MM.1S (cell line): ENCODE data around the gene TMCO4.
"Not testable (repeated sequence)": the region's sequence is repeated elsewhere in the genome, so short reads cannot be mapped to it uniquely, and the experiment has no call there.

Experiments
- DNase-seq: peaks from one replicate; pipeline ENCODE4 v3.0.0-alpha.2; 2015
- H2AFZ ChIP-seq: fragments of 300-600 bp; sonication (generic); 2 replicates; pipeline ENCODE4 v1.6.0; 2016; ENCODE audit warnings: antibody characterized with exemption, low read length
- H3F3A ChIP-seq: fragments of 300-600 bp; sonication (generic); 2 replicates; pipeline ENCODE4 v1.6.1; 2016; ENCODE audit warnings: mild to moderate bottlenecking, antibody characterized with exemption, low read length, moderate library complexity, mixed read lengths; ENCODE audit not compliant: insufficient read depth
- H3K27ac ChIP-seq: fragments of 300-600 bp; sonication (generic); 2 replicates; pipeline ENCODE4 v1.5.1; 2016; ENCODE audit warnings: mild to moderate bottlenecking, low read length
- H3K27me3 ChIP-seq: fragments of 300-600 bp; sonication (generic); replicated peaks from 2 replicates; pipeline ENCODE4 v1.6.0; 2016; ENCODE audit warnings: low read length; ENCODE audit not compliant: insufficient read depth
- H3K36me3 ChIP-seq: fragments of 300-600 bp; sonication (generic); replicated peaks from 2 replicates; pipeline ENCODE4 v1.6.1; 2016; ENCODE audit warnings: mild to moderate bottlenecking, low read length, mixed read lengths; ENCODE audit not compliant: insufficient read depth
- H3K4me1 ChIP-seq: fragments of 300-600 bp; sonication (generic); 2 replicates; pipeline ENCODE4 v1.6.1; 2016; ENCODE audit warnings: low read length, mixed read lengths
- H3K4me2 ChIP-seq: fragments of 300-600 bp; sonication (generic); 2 replicates; pipeline ENCODE4 v1.6.0; 2016; ENCODE audit warnings: low read depth, low read length
- H3K4me3 ChIP-seq: fragments of 300-600 bp; sonication (generic); 2 replicates; pipeline ENCODE4 v1.5.1; 2016; ENCODE audit warnings: low read length, mixed read lengths
- H3K79me2 ChIP-seq: fragments of 300-600 bp; sonication (generic); 2 replicates; pipeline ENCODE4 v1.6.1; 2016; ENCODE audit warnings: mixed run types, low read length, mixed read lengths
- H3K9ac ChIP-seq: fragments of 300-600 bp; sonication (generic); 2 replicates; pipeline ENCODE4 v1.6.1; 2016; ENCODE audit warnings: low read length, mixed read lengths
- H3K9me2 ChIP-seq: fragments of 300-600 bp; sonication (generic); replicated peaks from 2 replicates; pipeline ENCODE4 v1.6.1; 2016; ENCODE audit warnings: mild to moderate bottlenecking, low read length, mixed read lengths; ENCODE audit not compliant: insufficient read depth
- H3K9me3 ChIP-seq: fragments of 300-600 bp; sonication (generic); replicated peaks from 2 replicates; pipeline ENCODE4 v1.6.1; 2016; ENCODE audit warnings: mild to moderate bottlenecking, low read length, mixed read lengths; ENCODE audit not compliant: insufficient read depth
- H4K20me1 ChIP-seq: fragments of 300-600 bp; sonication (generic); 2 replicates; pipeline ENCODE4 v1.6.1; 2016; ENCODE audit warnings: mild to moderate bottlenecking, low read length, moderate library complexity, mixed read lengths; ENCODE audit not compliant: insufficient read depth
- CTCF ChIP-seq: fragments of 300-600 bp; sonication (generic); IDR thresholded peaks from 2 replicates; pipeline ENCODE4 v1.5.1; 2016; ENCODE audit warnings: antibody characterized with exemption, low read length, mixed read lengths
- EZH2 ChIP-seq: fragments of 300-600 bp; sonication (generic); optimal IDR thresholded peaks from 2 replicates; pipeline ENCODE3; 2017; ENCODE audit warnings: low read depth, mild to moderate bottlenecking, antibody characterized with exemption, low read length, mixed read lengths
- EZH2phosphoT487 ChIP-seq: fragments of 300-600 bp; sonication (generic); IDR thresholded peaks from 2 replicates; pipeline ENCODE4 v1.6.1; 2018; ENCODE audit warnings: antibody characterized with exemption, low read length

The TMCO4 gene

GRCh38 chr1:19792237-19793002, 7.3 kb downstream of the TMCO4 start:
- Histone ChIP-seq H2AFZ (no peak overlapping the region), H3K4me2 (no peak overlapping the region), H4K20me1 (0 out of 2 replicates have a peak, but pooled peaks cover 3% of the 10 kb centered on the region), H3K9ac (no peak overlapping the region), H3K79me2 (no peaks in the 10 kb centered on the region), H3K9me3 (no peaks in the 10 kb centered on the region), H3K27ac (no peak overlapping the region), H3F3A (peaks cover 8% of the 10 kb centered on the region), H3K4me1 (peaks cover 15% of the 10 kb centered on the region), H3K4me3 (no peak overlapping the region), H3K36me3 (no peaks in the 10 kb centered on the region), H3K9me2 (no peaks in the 10 kb centered on the region), H3K27me3 (no peaks in the 10 kb centered on the region)
- TF ChIP-seq CTCF (no peak), EZH2 (no peak), EZH2phosphoT487 (no peak)
- no peak for DNase-seq

- peaks cover 15% of the 10 kb centered on the region for H3K4me1 ChIP-seq
- peak overlapping the region; percentile 20; the same call in 1 of the 2 replicates for H3K27ac ChIP-seq
- not testable (repeated sequence) for H3K36me3 ChIP-seq, H3K9ac ChIP-seq, H3K9me2 ChIP-seq, H3K9me3 ChIP-seq, H3K79me2 ChIP-seq, H3F3A ChIP-seq, H2AFZ ChIP-seq, H3K27me3 ChIP-seq, H3K4me3 ChIP-seq, H4K20me1 ChIP-seq
- peak overlapping the region; percentile 11; the same call in 1 of the 2 replicates for H3K4me2 ChIP-seq
- peak; percentile 64 for DNase-seq
Observed at GRCh38 chr1:19790061-19790975, 9.4 kb downstream of the TMCO4 start.

GRCh38 chr1:19786988-19787423, 12.7 kb downstream of the TMCO4 start:
- no peak for DNase-seq
- no peaks in the 10 kb centered on the region for H3K79me2 ChIP-seq
- no peak overlapping the region for H3K9ac ChIP-seq
- peaks cover 8% of the 10 kb centered on the region for H3F3A ChIP-seq
- H3K36me3 ChIP-seq = no peaks in the 10 kb centered on the region
- H3K27me3 ChIP-seq = no peaks in the 10 kb centered on the region
- 0 out of 2 replicates have a peak, but pooled peaks cover 6% of the 10 kb centered on the region for H4K20me1 ChIP-seq
- no peak overlapping the region for H3K4me3 ChIP-seq
- no peaks in the 10 kb centered on the region for H3K9me3 ChIP-seq
- H2AFZ ChIP-seq = no peak overlapping the region
- H3K27ac ChIP-seq = no peak overlapping the region
- peaks cover 15% of the 10 kb centered on the region for H3K4me1 ChIP-seq
- H3K9me2 ChIP-seq = no peaks in the 10 kb centered on the region
- H3K4me2 ChIP-seq = no peak overlapping the region
- TF ChIP-seq EZH2phosphoT487 = no peak
- TF ChIP-seq EZH2 = no peak
- TF ChIP-seq CTCF = no peak
